GM18861 (cell line): ENCODE measurements around the gene STAP2.

Experiments
- ATAC-seq: cut with Tn5 transposase; IDR thresholded peaks from one replicate; pipeline ENCODE4 v1.9.1; 2021; ENCODE audit not compliant: unreplicated experiment

STAP2 gene

DNA sequence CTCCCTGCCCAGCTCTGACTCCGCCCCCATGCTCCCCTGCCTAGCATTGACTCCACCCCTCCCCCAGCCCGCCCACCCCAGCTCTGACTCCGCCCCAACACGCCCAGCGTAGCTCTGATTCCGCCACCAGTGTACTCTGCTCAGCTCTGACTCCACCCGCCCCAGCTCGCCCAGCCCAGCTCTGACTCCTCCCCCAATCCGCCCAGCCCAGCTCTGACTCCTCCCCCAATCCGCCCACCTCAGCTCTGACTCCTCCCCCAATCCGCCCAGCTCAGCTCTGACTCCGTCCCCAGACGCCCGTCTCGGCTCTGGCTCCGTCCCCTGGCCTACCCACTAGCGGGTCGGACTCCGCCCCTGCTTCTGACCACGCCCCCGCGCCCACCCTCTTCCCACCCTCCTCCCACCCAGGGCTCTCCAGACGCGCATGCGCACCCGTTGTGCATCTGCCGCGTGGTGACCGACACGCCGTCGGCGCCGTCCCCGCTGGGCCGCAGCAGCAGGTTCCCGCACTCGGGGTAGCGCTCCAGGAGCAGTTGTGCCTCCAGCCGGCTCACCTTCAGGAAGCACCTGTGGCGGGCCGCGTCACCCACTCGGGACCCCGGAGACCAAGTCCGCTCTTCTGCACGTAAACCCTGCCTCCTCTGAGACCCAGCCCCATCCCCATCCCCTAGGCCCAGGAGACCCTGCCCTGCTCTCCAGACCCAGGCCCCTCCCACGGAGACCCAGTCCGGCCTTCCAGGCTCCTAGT lies 10.2 kb downstream of the STAP2 start:
- ATAC-seq = peak; percentile 60

- ATAC-seq = no peak
Observed at GRCh38 chr19:4327877-4328242, 10.8 kb downstream of the STAP2 start.

- no peak for ATAC-seq
Observed at GRCh38 chr19:4327252-4327876, 11.3 kb downstream of the STAP2 start.

GRCh38 chr19:4326837-4327251 lies 11.8 kb downstream of the STAP2 start:
- no peak for ATAC-seq

DNA sequence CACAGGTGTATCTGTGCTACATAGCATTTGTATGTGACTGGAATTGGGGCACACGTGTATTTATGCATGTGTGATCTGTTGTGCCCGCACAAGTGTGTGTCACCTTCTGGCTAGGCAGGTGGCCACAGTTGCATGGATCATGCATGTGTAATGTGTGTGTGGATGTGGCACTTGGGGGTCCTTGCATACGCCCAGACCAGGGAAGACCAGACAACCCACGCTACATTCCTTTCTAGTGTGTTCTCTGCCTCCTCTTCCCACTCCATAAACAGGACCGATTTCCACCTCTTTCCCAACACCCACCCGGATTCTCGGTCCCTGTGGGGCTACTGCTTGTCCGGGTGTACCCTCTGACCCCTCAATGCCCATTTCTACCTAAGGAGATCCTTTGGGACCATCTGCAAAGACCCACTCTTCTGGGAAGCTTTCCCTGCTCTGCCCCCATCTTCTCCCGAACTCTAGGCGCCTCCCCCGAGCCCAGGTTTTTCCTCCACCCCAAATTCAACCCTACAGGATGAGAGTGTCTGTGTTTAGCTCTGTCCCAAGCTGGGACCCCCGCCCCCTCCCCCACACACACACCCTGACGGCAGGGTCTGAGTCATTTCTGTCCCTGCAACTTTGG lies 12.3 kb downstream of the STAP2 start:
- no peak for ATAC-seq

DNA sequence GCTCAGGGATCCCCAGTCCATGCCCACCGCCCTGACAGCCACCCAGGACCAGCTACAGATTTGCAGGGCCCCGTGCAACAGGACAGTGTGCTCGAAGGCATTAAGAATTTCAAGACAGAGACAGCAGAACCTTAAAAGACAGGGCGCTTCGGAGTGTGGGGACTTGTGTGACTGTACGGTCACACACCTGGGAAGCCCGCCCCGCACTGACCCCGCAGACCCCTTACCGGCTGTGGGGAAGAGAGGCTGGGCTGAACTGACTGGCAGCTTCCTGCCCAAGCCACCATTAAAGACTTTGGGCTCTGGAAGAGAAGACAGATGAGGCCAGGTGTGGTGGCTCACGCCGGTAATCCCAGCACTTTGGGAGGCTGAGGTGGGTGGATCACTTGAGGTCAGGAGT lies 14.4 kb downstream of the STAP2 start:
- no peak for ATAC-seq

- ATAC-seq = no peak
Observed at GRCh38 chr19:4323692-4324091, 14.9 kb downstream of the STAP2 start.

DNA sequence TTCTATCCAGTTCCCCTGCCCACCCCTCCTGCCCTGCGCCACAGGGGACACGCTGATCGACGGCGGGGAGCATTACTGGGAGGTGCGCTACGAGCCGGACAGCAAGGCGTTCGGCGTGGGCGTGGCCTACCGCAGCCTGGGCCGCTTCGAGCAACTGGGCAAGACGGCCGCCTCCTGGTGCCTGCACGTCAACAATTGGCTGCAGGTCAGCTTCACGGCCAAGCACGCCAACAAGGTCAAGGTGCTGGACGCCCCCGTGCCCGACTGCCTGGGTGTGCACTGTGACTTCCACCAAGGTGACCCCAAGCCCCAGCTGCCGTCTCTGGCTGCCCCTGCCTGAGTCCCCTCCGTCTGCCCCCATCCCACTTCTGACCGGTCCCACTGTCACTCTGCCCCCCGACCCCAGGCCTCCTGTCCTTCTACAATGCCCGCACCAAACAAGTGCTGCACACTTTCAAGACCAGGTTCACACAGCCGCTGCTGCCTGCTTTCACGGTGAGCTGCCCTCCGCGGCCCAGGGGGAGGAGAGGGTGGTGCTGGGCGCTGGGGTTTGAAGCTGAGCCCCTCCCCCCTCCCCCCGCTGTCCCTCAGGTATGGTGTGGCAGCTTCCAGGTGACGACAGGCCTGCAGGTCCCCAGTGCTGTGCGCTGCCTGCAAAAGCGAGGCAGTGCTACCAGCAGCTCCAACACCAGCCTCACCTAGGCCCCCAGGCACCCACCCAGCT lies 15.5 kb downstream of the STAP2 start:
- no peak for ATAC-seq

DNA sequence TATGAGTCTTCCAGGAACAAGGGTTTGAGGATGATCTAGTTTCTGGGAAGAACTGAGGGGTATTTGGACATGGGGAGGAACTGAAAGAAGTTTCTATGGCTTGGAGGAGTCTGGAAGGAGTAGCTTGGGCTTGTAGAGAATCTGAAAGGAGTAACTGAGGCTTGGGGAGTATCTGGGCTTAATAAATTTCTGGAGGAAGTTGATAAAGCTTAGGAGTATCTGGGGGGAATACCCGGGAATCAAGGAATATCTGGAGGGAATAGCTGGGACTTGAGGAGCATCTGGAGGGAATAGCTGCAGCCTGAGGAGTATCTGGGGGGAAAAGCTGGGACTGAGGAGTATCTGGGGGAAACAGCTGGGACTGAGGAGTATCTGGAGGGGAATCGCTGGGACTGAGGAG lies 18.2 kb downstream of the STAP2 start:
- no peak for ATAC-seq

- ATAC-seq = no peak
Observed at GRCh38 chr19:4319067-4319718, 19.4 kb downstream of the STAP2 start.

DNA sequence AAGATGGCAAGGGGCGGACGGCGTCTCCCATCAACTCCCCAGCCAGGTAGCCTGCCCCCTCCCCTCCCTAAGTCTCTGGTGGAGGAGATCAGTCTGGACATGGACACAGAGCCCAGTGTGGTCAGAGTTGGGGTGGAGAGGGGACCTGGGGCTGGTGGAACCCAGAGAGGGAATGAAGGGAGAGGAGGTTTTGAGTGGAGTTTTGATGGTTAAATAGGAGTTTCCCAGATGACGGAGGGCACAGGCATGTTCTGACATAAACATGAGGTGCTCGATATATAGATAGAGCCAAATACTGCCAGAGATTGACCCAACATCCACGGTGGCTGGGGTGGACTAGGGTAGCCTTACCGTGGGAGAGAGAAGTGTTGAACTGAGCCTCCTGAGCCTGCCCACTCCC lies 20.2 kb downstream of the STAP2 start:
- no peak for ATAC-seq

DNA sequence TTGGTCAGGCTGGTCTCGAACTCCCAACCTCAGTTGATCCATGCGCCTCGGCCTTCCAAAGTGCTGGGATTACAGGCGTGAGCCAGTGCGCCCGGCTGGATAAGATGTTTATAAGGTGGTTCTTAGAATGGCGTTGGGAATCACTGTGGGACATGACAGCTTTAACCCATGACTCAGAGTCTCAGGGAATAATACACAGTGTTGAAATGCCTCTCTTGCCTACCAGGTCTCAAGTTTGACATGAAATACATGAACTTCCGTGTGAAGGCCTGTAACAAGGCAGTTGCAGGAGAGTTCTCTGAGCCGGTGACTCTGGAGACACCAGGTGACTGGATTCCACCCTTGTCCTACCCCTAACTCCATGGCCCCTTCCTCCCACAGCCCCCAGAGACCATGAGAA lies 21.7 kb downstream of the STAP2 start:
- no peak for ATAC-seq

- no peak for ATAC-seq
Observed at GRCh38 chr19:4313847-4314490, 24.7 kb downstream of the STAP2 start.

- no peak for ATAC-seq
Observed at GRCh38 chr19:4310247-4311121, 28.1 kb downstream of the STAP2 start.

GRCh38 chr19:4305659-4306058 lies 33.0 kb downstream of the STAP2 start:
- no peak for ATAC-seq

DNA sequence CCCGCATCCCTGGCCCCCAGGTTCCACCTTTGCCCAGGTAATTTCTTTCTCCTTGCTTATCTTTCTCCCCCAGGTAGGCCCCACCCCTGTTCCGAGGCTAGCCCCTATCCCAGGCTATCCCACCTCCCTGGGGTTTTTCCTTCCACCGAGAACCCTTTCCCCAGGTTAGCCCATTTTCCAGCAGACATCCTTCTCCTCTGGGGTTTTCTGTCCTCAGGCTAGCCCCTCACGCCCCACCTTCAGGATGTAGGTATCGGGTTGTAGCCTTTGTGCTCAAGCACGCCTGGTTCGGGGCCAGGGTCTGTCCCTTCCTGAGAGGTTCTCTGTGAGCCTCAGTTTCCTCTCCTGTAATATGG lies 33.4 kb downstream of the STAP2 start:
- ATAC-seq = no peak

DNA sequence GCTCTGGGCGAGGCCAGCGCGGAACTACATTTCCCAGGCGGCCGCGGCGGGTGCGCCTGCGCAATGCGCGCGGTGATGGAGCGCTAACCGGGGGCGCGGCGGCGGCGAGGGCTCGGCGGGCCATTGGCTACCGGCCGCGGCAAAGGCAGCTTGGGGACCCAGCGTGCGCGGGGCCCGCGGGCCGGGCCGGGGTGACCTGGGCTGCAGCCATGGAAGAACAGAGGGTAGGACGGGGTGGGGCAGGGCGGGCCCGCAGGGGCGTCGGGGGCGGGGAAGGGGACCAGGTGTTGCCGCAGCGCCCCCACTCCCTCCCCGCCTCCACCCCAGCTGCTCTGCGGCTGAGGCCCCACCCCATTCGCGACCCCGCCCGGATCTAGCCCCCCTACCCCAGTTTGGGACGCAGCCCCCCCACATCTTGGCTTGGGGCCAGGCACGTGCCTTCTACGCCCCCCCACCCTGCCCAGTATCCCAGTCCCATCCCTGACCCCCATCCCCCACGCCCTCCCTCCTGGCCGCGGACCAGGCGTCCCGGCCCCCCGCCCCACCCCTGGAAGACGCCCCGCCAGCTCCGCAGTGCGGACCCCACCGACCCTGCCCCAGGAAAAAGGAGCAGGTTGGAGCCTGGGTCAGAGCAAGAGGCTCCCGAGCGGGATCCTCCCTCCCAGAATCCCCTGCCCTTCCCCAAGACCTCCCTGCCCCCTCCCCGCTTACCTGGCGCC lies 33.9 kb downstream of the STAP2 start, which contains the start of gene FSD1:
TSS of gene FSD1 (plus strand) at position 61 of the 719 bp plus-strand sequence. CDS start at position 210, 149 bp downstream.
- ATAC-seq = no peak

DNA sequence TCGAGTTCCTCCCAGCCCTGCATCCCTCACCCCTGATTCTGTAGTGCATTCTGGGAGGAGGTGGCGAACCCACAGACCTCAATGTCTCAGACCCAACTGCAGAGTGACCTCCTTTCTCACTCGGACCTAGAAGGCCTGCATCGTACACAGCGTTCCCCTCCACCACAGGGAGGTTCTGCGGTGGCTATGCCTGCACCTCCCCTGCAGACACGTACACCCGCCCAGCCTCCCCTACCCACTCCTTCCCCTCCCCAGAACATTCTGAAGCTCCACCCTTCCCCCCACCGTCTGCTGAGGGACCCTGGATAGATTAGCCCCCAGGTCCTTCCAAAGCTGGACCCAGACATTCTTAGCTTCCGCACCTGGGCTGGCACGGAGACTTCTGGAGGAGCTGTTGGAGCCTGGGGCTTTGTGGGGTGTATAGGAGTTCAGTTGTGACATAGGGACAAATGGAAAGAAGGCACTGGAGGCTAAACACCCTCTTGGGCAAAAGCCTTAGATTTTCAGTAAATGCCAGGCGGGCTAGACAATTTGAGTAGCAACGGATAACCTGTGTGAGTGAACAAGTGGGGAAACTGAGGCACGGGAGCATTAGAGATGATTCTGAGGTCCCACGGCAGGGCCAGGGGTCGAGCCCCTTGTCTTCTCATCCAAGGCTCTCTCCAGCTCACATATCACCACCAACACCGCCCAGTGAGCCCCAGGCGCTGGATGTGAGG lies 34.6 kb downstream of the STAP2 start:
- no peak for ATAC-seq
